GM19463 (cell line): Measurements from ENCODE around the gene GDPD5.

Experiments used
- ATAC-seq: cut with Tn5 transposase; IDR thresholded peaks from one replicate; pipeline ENCODE4 v1.9.1; 2021; ENCODE audit warnings: mild to moderate bottlenecking, moderate library complexity; ENCODE audit not compliant: unreplicated experiment

The GDPD5 gene

GRCh38 chr11:75474240-75474639, 51.5 kb downstream of the GDPD5 start:
- no peak for ATAC-seq

GRCh38 chr11:75473684-75474083, 52.1 kb downstream of the GDPD5 start:
- no peak for ATAC-seq

GRCh38 chr11:75472081-75472732, 53.5 kb downstream of the GDPD5 start:
- no peak for ATAC-seq

- ATAC-seq = no peak
These were observed 54.4 kb downstream of the GDPD5 start for GRCh38 chr11:75471176-75471973.

- ATAC-seq = no peak
These were observed 55.2 kb downstream of the GDPD5 start for GRCh38 chr11:75470476-75471080.

- ATAC-seq = no peak
These were observed 55.8 kb downstream of the GDPD5 start for GRCh38 chr11:75469785-75470405.

- no peak for ATAC-seq
These were observed 57.0 kb downstream of the GDPD5 start for GRCh38 chr11:75468534-75469340.

- no peak for ATAC-seq
These were observed 57.9 kb downstream of the GDPD5 start for GRCh38 chr11:75467881-75468280.

- ATAC-seq = no peak
These were observed 58.4 kb downstream of the GDPD5 start for GRCh38 chr11:75467311-75467710.

- ATAC-seq = no peak
These were observed 59.8 kb downstream of the GDPD5 start for GRCh38 chr11:75465701-75466531.

- no peak for ATAC-seq
These were observed 62.5 kb downstream of the GDPD5 start for GRCh38 chr11:75463106-75463774.

GRCh38 chr11:75462117-75462653, 63.6 kb downstream of the GDPD5 start:
- ATAC-seq = no peak

- no peak for ATAC-seq
These were observed 64.6 kb downstream of the GDPD5 start for GRCh38 chr11:75461151-75461550.

- ATAC-seq = no peak
These were observed 69.1 kb downstream of the GDPD5 start for GRCh38 chr11:75456596-75457183.

GRCh38 chr11:75454987-75455386, 70.8 kb downstream of the GDPD5 start:
- no peak for ATAC-seq

GRCh38 chr11:75453916-75454655, 71.7 kb downstream of the GDPD5 start:
- ATAC-seq = no peak

- no peak for ATAC-seq
These were observed 74.6 kb downstream of the GDPD5 start for GRCh38 chr11:75450826-75451821.
